Neutrophil (primary cell): Measurements from ENCODE around the gene SDR39U1.
A peak's percentile ranks its signal among the peaks of the same experiment; 100 is the strongest.

Source experiments
- H3K27ac ChIP-seq: fragments of 200-600 bp; sonication (generic); 2 replicates; pipeline ENCODE4 v1.5.1; 2016; ENCODE audit warnings: mild to moderate bottlenecking, moderate library complexity
- H3K27me3 ChIP-seq: fragments of 200-600 bp; sonication (generic); 2 replicates; pipeline ENCODE4 v1.6.0; 2016; ENCODE audit warnings: mild to moderate bottlenecking
- H3K36me3 ChIP-seq: fragments of 200-600 bp; sonication (generic); 2 replicates; pipeline ENCODE4 v1.5.1; 2017
- H3K4me1 ChIP-seq, 2 experiments: fragments of 200-600 bp in 1 of 2; sonication (generic) in 1 of 2; 1 replicate in 1 of 2; 2 replicates in 1 of 2; pipeline versions ENCODE4 v1.5.1 to v1.6.1; 2013 to 2016; ENCODE audit warnings: low read depth in 1 of 2, low read length in 1 of 2, mild to moderate bottlenecking in 1 of 2, moderate library complexity in 1 of 2; ENCODE audit not compliant: control insufficient read depth in 1 of 2, insufficient read depth in 1 of 2
- H3K4me3 ChIP-seq, 2 experiments: fragments of 200-600 bp in 1 of 2; sonication (generic) in 1 of 2; 1 replicate in 1 of 2; 2 replicates in 1 of 2; pipeline ENCODE4 v1.5.1; 2013 to 2016; ENCODE audit warnings: low read depth in 1 of 2, low read length in 1 of 2, mild to moderate bottlenecking in 1 of 2, moderate library complexity in 1 of 2
- H3K9me3 ChIP-seq: fragments of 200-600 bp; sonication (generic); 2 replicates; pipeline ENCODE4 v1.5.1; 2016
- TF ChIP-seq, protein P1 (sequence below): fragments of 200-600 bp; sonication (generic); IDR thresholded peaks from 2 replicates; pipeline ENCODE4 v1.5.1; 2016; ENCODE audit warnings: antibody characterized with exemption

Gene SDR39U1

GRCh38 chr14:24443053-24443665 is 583 bp upstream of the SDR39U1 start:
- peaks cover 16 to 18% of the 10 kb centered on the region in 2 experiments for H3K4me1 ChIP-seq
- H3K27me3 ChIP-seq, result peaks cover 25% of the 10 kb centered on the region
- peak overlapping the region; percentile 75 for H3K4me3 ChIP-seq
- TF ChIP-seq, protein P1, sequence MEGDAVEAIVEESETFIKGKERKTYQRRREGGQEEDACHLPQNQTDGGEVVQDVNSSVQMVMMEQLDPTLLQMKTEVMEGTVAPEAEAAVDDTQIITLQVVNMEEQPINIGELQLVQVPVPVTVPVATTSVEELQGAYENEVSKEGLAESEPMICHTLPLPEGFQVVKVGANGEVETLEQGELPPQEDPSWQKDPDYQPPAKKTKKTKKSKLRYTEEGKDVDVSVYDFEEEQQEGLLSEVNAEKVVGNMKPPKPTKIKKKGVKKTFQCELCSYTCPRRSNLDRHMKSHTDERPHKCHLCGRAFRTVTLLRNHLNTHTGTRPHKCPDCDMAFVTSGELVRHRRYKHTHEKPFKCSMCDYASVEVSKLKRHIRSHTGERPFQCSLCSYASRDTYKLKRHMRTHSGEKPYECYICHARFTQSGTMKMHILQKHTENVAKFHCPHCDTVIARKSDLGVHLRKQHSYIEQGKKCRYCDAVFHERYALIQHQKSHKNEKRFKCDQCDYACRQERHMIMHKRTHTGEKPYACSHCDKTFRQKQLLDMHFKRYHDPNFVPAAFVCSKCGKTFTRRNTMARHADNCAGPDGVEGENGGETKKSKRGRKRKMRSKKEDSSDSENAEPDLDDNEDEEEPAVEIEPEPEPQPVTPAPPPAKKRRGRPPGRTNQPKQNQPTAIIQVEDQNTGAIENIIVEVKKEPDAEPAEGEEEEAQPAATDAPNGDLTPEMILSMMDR, result no peak
- H3K36me3 ChIP-seq, result peaks cover 25% of the 10 kb centered on the region
- H3K27ac ChIP-seq, result peak overlapping the region; percentile 81
- no peaks in the 10 kb centered on the region for H3K9me3 ChIP-seq

- H3K27me3 ChIP-seq, result peaks cover 25% of the 10 kb centered on the region
- H3K4me1 ChIP-seq, result peaks cover 24 to 30% of the 10 kb centered on the region in 2 experiments
- no peaks in the 10 kb centered on the region for H3K9me3 ChIP-seq
- TF ChIP-seq, protein P1, result no peak
- peak overlapping the region; percentile 75 for H3K4me3 ChIP-seq
- H3K27ac ChIP-seq, result peak overlapping the region; percentile 81
- peaks cover 38% of the 10 kb centered on the region for H3K36me3 ChIP-seq
Measured at GRCh38 chr14:24441904-24442239, 704 bp downstream of the SDR39U1 start.

GRCh38 chr14:24441485-24441884 is 1.1 kb downstream of the SDR39U1 start:
- TF ChIP-seq, protein P1, result no peak
- H3K27ac ChIP-seq, result no peak overlapping the region

GRCh38 chr14:24440606-24441399 is 1.8 kb downstream of the SDR39U1 start:
- Histone ChIP-seq H3K27ac (no peak overlapping the region), H3K4me1 (peaks cover 30 to 33% of the 10 kb centered on the region in 2 experiments), H3K9me3 (no peaks in the 10 kb centered on the region), H3K27me3 (peaks cover 18% of the 10 kb centered on the region), H3K36me3 (peaks cover 48% of the 10 kb centered on the region), H3K4me3 (no peak overlapping the region)
- TF ChIP-seq, protein P1, result no peak

More at GRCh38 chr14:24441485-24441884, 1.1 kb downstream of the SDR39U1 start:
- no peaks in the 10 kb centered on the region for H3K9me3 ChIP-seq
- peaks cover 24% of the 10 kb centered on the region for H3K27me3 ChIP-seq
- H3K36me3 ChIP-seq, result peaks cover 41% of the 10 kb centered on the region
- peaks cover 28 to 33% of the 10 kb centered on the region in 2 experiments for H3K4me1 ChIP-seq
- H3K4me3 ChIP-seq, result peak overlapping the region in 1 of 2 experiments; percentile 75

- TF ChIP-seq, protein P1, result no peak
- Histone ChIP-seq H3K4me1 (peaks cover 30 to 33% of the 10 kb centered on the region in 2 experiments), H3K27me3 (peaks cover 10% of the 10 kb centered on the region), H3K9me3 (no peaks in the 10 kb centered on the region), H3K27ac (no peak overlapping the region), H3K4me3 (no peak overlapping the region), H3K36me3 (peaks cover 56% of the 10 kb centered on the region)
Measured at GRCh38 chr14:24439830-24440605, 2.6 kb downstream of the SDR39U1 start.
